Measurements from ENCODE around the gene NAT9.

DNA sequence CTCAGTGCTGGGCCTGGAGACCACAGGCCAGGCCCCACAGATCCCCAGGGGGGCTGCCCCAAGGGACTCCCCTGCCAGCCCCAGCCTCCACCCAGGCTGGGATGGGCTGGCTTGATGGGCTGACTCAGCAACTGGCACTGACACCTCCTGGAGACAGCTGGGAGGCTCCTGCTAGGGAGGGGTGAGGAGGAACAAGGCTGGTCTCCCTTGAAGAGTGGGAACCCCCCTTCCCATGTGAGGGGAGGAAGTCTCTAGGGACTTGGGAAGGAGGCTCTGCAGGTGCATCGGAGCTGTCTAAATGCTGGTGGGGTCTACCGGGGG, 17.3 kb downstream of the NAT9 start:
- TF ChIP-seq HMGXB4 (CRISPR knock-in tag; IDR thresholded peaks at IDR 0.05; ENCODE audit: borderline replicate concordance) (no peak), EP300 (IDR thresholded peaks at IDR 0.05) (no peak), CHD4 (IDR thresholded peaks at IDR 0.05; ENCODE audit: borderline replicate concordance) (no peak), MAX (IDR thresholded peaks at IDR 0.05) (no peak), CTCF (IDR thresholded peaks at IDR 0.05) (no peak), RAD21 (conservative IDR thresholded peaks at IDR 0.05 in 1 of 2, IDR thresholded peaks at IDR 0.05 in 1 of 2) (no peak), RCOR1 (IDR thresholded peaks at IDR 0.05; ENCODE audit: low read depth, low read length) (no peak), NPAS2 (CRISPR knock-in tag; IDR thresholded peaks at IDR 0.05; ENCODE audit: borderline replicate concordance) (no peak), PBX3 (IDR thresholded peaks at IDR 0.05) (no peak)

Data from A549 (cell line).